ENCODE data around the gene OR2V1. TPM values are rescaled to one million over a fixed set of nuclear protein-coding genes. Genes with fewer than 3 reads are reported as not detected.
"Not testable (repeated sequence)": the region's sequence is repeated elsewhere in the genome, so short reads cannot be mapped to it uniquely, and the experiment has no call there.

Gene OR2V1
- polyA plus RNA-seq, 1 experiment = not detected

GRCh38 chr5:181149355-181149754, 18.4 kb upstream of the OR2V1 start:
- Histone ChIP-seq H3K27me3 (ENCODE audit: control insufficient read depth, insufficient read depth, low read length) (peaks cover 1% of the 10 kb centered on the region; the same call in 1 of the 2 replicates), H3K36me3 (ENCODE audit: control insufficient read depth, insufficient read depth, low read length) (no peaks in the 10 kb centered on the region), H3K4me3 (ENCODE audit: low read depth, low read length) (no peak overlapping the region)
- no peak for DNase-seq (ENCODE audit: low read depth)
- ChIA-PET CTCF (no interaction called here), POLR2A (no interaction called here)
- TF ChIP-seq CTCF (IDR thresholded peaks at IDR 0.05; ENCODE audit: insufficient read depth, low read depth, low read length) = no peak

GRCh38 chr5:181146927-181147636, 16.1 kb upstream of the OR2V1 start, which contains the start of gene OR2V2:
TSS of gene OR2V2 (plus strand) at chr5:181147586. CDS start at chr5:181154943, 7,357 bp downstream.
- H3K4me3 ChIP-seq (ENCODE audit: low read depth, low read length); H3K27me3 ChIP-seq (ENCODE audit: control insufficient read depth, insufficient read depth, low read length); POLR2A ChIA-PET; DNase-seq (ENCODE audit: low read depth); H3K36me3 ChIP-seq (ENCODE audit: control insufficient read depth, insufficient read depth, low read length); CTCF ChIA-PET: not testable (repeated sequence)

- H3K36me3 ChIP-seq (ENCODE audit: control insufficient read depth, insufficient read depth, low read length) = no peaks in the 10 kb centered on the region
- no peak overlapping the region for H3K4me3 ChIP-seq (ENCODE audit: low read depth, low read length)
- H3K27me3 ChIP-seq (ENCODE audit: control insufficient read depth, insufficient read depth, low read length) = peaks cover 4% of the 10 kb centered on the region
- ChIA-PET CTCF (no interaction called here), POLR2A (no interaction called here)
- TF ChIP-seq CTCF (IDR thresholded peaks at IDR 0.05; ENCODE audit: insufficient read depth, low read depth, low read length) = no peak
- no peak for DNase-seq (ENCODE audit: low read depth)
Measured at GRCh38 chr5:181145133-181145532, 14.2 kb upstream of the OR2V1 start.

- DNase-seq (ENCODE audit: low read depth) = no peak
- no peak for TF ChIP-seq CTCF (IDR thresholded peaks at IDR 0.05; ENCODE audit: insufficient read depth, low read depth, low read length)
- POLR2A ChIA-PET = no interaction called here
- H3K27me3 ChIP-seq (ENCODE audit: control insufficient read depth, insufficient read depth, low read length) = peaks cover 4% of the 10 kb centered on the region
- CTCF ChIA-PET = no interaction called here
- no peaks in the 10 kb centered on the region for H3K36me3 ChIP-seq (ENCODE audit: control insufficient read depth, insufficient read depth, low read length)
- no peak overlapping the region for H3K4me3 ChIP-seq (ENCODE audit: low read depth, low read length)
Measured at GRCh38 chr5:181142054-181142453, 11.1 kb upstream of the OR2V1 start.

GRCh38 chr5:181140766-181141165, 9.8 kb upstream of the OR2V1 start:
- Histone ChIP-seq H3K4me3 (ENCODE audit: low read depth, low read length) (no peak overlapping the region), H3K36me3 (ENCODE audit: control insufficient read depth, insufficient read depth, low read length) (no peaks in the 10 kb centered on the region), H3K27me3 (ENCODE audit: control insufficient read depth, insufficient read depth, low read length) (peaks cover 4% of the 10 kb centered on the region)
- POLR2A ChIA-PET = no interaction called here
- no peak for DNase-seq (ENCODE audit: low read depth)
- CTCF ChIA-PET = no interaction called here
- no peak for TF ChIP-seq CTCF (IDR thresholded peaks at IDR 0.05; ENCODE audit: insufficient read depth, low read depth, low read length)

GRCh38 chr5:181138258-181138657, 7.3 kb upstream of the OR2V1 start:
- POLR2A ChIA-PET = no interaction called here
- no peak for DNase-seq (ENCODE audit: low read depth)
- CTCF ChIA-PET = no interaction called here

More at GRCh38 chr5:181138258-181138657, 7.3 kb upstream of the OR2V1 start:
- H3K36me3 ChIP-seq (ENCODE audit: control insufficient read depth, insufficient read depth, low read length) = no peaks in the 10 kb centered on the region
- H3K27me3 ChIP-seq (ENCODE audit: control insufficient read depth, insufficient read depth, low read length) = peaks cover 4% of the 10 kb centered on the region
- TF ChIP-seq CTCF (IDR thresholded peaks at IDR 0.05; ENCODE audit: insufficient read depth, low read depth, low read length) = no peak
- no peak overlapping the region for H3K4me3 ChIP-seq (ENCODE audit: low read depth, low read length)
